B cell (primary cell): ENCODE measurements around the gene CYB5A.

ENCODE experiments used
- CTCF ChIP-seq: fragments of 200-600 bp; IDR thresholded peaks from one replicate; pipeline ENCODE4 v1.8.0; 2022; ENCODE audit warnings: antibody characterized with exemption, mild to moderate bottlenecking
- EZH2 ChIP-seq: IDR thresholded peaks from 2 replicates; pipeline ENCODE4 v1.6.1; 2012; ENCODE audit warnings: borderline replicate concordance, low read depth, mild to moderate bottlenecking, moderate library complexity, low read length; ENCODE audit not compliant: insufficient read depth, poor library complexity, severe bottlenecking

GRCh38 chr18:74241970-74242369 is 49.8 kb downstream of the CYB5A start:
- TF ChIP-seq EZH2 (no peak), CTCF (no peak)
